ENCODE data around the gene TOGARAM2.

The TOGARAM2 gene

GRCh38 chr2:29053223-29053622, 72.1 kb downstream of the TOGARAM2 start:
- no peak for DNase-seq (ENCODE audit: low read depth, low spot score)

- DNase-seq (ENCODE audit: low read depth, low spot score), result no peak
These were observed 72.7 kb downstream of the TOGARAM2 start for GRCh38 chr2:29053670-29054400.

- DNase-seq (ENCODE audit: low read depth, low spot score), result no peak
These were observed 73.3 kb downstream of the TOGARAM2 start for GRCh38 chr2:29054430-29054829.

- DNase-seq (ENCODE audit: low read depth, low spot score), result no peak
These were observed 74.5 kb downstream of the TOGARAM2 start for GRCh38 chr2:29055601-29056000.

GRCh38 chr2:29056452-29056851, 75.4 kb downstream of the TOGARAM2 start:
- DNase-seq (ENCODE audit: low read depth, low spot score), result no peak

GRCh38 chr2:29057006-29057405, 75.9 kb downstream of the TOGARAM2 start:
- DNase-seq (ENCODE audit: low read depth, low spot score), result no peak

GRCh38 chr2:29059624-29060023, 78.5 kb downstream of the TOGARAM2 start:
- no peak for DNase-seq (ENCODE audit: low read depth, low spot score)

GRCh38 chr2:29060441-29060840, 79.3 kb downstream of the TOGARAM2 start:
- DNase-seq (ENCODE audit: low read depth, low spot score), result no peak

GRCh38 chr2:29061176-29061575, 80.1 kb downstream of the TOGARAM2 start:
- no peak for DNase-seq (ENCODE audit: low read depth, low spot score)

GRCh38 chr2:29061616-29062015, 80.5 kb downstream of the TOGARAM2 start:
- DNase-seq (ENCODE audit: low read depth, low spot score), result no peak

- DNase-seq (ENCODE audit: low read depth, low spot score), result no peak
These were observed 81.3 kb downstream of the TOGARAM2 start for GRCh38 chr2:29062371-29062770.

GRCh38 chr2:29063056-29063455, 82.0 kb downstream of the TOGARAM2 start:
- no peak for DNase-seq (ENCODE audit: low read depth, low spot score)

GRCh38 chr2:29063646-29064345, 82.7 kb downstream of the TOGARAM2 start:
- no peak for DNase-seq (ENCODE audit: low read depth, low spot score)

- no peak for DNase-seq (ENCODE audit: low read depth, low spot score)
These were observed 83.2 kb downstream of the TOGARAM2 start for GRCh38 chr2:29064346-29064715.

GRCh38 chr2:29064746-29065067, 83.6 kb downstream of the TOGARAM2 start:
- no peak for DNase-seq (ENCODE audit: low read depth, low spot score)

- DNase-seq (ENCODE audit: low read depth, low spot score), result no peak
These were observed 84.1 kb downstream of the TOGARAM2 start for GRCh38 chr2:29065068-29065811.

GRCh38 chr2:29066271-29066860, 85.3 kb downstream of the TOGARAM2 start:
- DNase-seq (ENCODE audit: low read depth, low spot score), result no peak

- no peak for DNase-seq (ENCODE audit: low read depth, low spot score)
These were observed 86.0 kb downstream of the TOGARAM2 start for GRCh38 chr2:29066997-29067605.

- DNase-seq (ENCODE audit: low read depth, low spot score), result no peak
These were observed 87.4 kb downstream of the TOGARAM2 start for GRCh38 chr2:29068513-29068912.

- no peak for DNase-seq (ENCODE audit: low read depth, low spot score)
These were observed 89.4 kb downstream of the TOGARAM2 start for GRCh38 chr2:29070526-29070925.

GRCh38 chr2:29071032-29071975, 90.2 kb downstream of the TOGARAM2 start:
- no peak for DNase-seq (ENCODE audit: low read depth, low spot score)
